Liver (tissue), 3 donors: Measurements from ENCODE around the gene FABP3.

Source experiments
- EGR1 ChIP-seq, 2 donors: IDR thresholded peaks; 2 replicates each; pipeline ENCODE4 v1.6.1; 2016 to 2018; ENCODE audit warnings: antibody characterized with exemption in 2 of 2, low read depth in 2 of 2
- GABPA ChIP-seq, 2 donors: IDR thresholded peaks in 1 of 2; conservative IDR thresholded peaks in 1 of 2; 2 replicates each; pipeline ENCODE4 v1.6.1; 2016; ENCODE audit warnings: antibody characterized with exemption in 2 of 2, mild to moderate bottlenecking in 1 of 2, moderate library complexity in 1 of 2
- HNF4G ChIP-seq: IDR thresholded peaks from 2 replicates; pipeline ENCODE4 v1.6.1; 2016; ENCODE audit warnings: antibody characterized with exemption
- RAD21 ChIP-seq, 2 donors: IDR thresholded peaks; 2 replicates each; pipeline ENCODE4 v1.6.1; 2016; ENCODE audit warnings: antibody characterized with exemption in 2 of 2, mild to moderate bottlenecking in 2 of 2
- SP1 ChIP-seq: IDR thresholded peaks from 2 replicates; pipeline ENCODE4 v1.6.1; 2018; ENCODE audit warnings: antibody characterized with exemption, mild to moderate bottlenecking
- TAF1 ChIP-seq: conservative IDR thresholded peaks from 2 replicates; pipeline ENCODE4 v1.6.1; 2016; ENCODE audit warnings: antibody characterized with exemption, mild to moderate bottlenecking
- YY1 ChIP-seq: IDR thresholded peaks from 2 replicates; pipeline ENCODE4 v1.6.1; 2016; ENCODE audit warnings: antibody characterized with exemption, mild to moderate bottlenecking
- TF ChIP-seq, protein P1 (sequence below): fragments of 150-350 bp; IDR thresholded peaks from 2 replicates; pipeline ENCODE4 v1.5.1; 2017; ENCODE audit warnings: improper control_type of control experiment, low read depth, low read length; ENCODE audit not compliant: missing input control
- TF ChIP-seq, protein P2 (sequence below): IDR thresholded peaks from 2 replicates; pipeline ENCODE4 v1.6.1; 2016; ENCODE audit warnings: antibody characterized with exemption, mild to moderate bottlenecking
- donor health status: healthy.
- donor health status: healthy.

DNA sequence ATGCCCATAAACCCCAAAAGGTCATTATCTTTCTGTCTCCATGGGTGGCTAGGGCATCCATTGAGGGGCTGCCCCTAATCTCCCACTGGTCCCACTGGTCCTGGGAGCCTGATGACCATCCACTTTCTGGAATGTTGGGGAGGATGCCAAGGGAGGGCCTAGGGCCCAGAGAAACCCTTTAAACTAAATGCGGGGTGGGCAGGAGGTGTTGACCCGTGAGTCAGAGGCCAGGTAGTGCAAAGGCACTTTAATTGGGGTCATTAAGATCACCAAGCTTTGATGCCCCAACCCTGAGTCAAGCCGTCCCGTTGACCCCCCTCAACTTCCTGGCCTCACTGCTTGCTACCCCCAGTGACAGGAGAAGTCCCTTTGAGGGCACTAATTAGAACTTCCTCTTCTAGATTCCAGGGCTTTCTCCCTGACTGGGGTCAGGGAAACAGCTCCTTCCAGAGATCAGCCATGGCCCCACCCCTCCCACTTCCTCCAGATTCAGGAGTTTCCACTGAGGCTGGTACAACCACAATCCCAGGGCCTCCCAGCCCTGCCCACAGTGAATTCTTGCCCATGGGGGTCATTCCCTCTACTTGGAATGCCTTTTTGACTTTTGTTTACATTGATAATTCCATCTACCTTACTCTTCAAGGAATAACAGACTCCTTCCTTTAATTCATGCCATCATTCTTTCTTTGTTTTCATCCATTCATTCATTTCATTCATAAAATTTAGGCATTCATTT lies 24.7 kb upstream of the FABP3 start:
- TF ChIP-seq, protein P1, sequence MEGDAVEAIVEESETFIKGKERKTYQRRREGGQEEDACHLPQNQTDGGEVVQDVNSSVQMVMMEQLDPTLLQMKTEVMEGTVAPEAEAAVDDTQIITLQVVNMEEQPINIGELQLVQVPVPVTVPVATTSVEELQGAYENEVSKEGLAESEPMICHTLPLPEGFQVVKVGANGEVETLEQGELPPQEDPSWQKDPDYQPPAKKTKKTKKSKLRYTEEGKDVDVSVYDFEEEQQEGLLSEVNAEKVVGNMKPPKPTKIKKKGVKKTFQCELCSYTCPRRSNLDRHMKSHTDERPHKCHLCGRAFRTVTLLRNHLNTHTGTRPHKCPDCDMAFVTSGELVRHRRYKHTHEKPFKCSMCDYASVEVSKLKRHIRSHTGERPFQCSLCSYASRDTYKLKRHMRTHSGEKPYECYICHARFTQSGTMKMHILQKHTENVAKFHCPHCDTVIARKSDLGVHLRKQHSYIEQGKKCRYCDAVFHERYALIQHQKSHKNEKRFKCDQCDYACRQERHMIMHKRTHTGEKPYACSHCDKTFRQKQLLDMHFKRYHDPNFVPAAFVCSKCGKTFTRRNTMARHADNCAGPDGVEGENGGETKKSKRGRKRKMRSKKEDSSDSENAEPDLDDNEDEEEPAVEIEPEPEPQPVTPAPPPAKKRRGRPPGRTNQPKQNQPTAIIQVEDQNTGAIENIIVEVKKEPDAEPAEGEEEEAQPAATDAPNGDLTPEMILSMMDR, result no peak
- TF ChIP-seq GABPA (IDR thresholded peaks at IDR 0.05 in 1 of 2, conservative IDR thresholded peaks at IDR 0.05 in 1 of 2) (no peak), SP1 (no peak), EGR1 (IDR thresholded peaks at IDR 0.05; ENCODE audit: low read depth in 2 of 2) (no peak), RAD21 (IDR thresholded peaks at IDR 0.05) (no peak), YY1 (no peak), HNF4G (no peak), TAF1 (no peak)
- TF ChIP-seq, protein P2, sequence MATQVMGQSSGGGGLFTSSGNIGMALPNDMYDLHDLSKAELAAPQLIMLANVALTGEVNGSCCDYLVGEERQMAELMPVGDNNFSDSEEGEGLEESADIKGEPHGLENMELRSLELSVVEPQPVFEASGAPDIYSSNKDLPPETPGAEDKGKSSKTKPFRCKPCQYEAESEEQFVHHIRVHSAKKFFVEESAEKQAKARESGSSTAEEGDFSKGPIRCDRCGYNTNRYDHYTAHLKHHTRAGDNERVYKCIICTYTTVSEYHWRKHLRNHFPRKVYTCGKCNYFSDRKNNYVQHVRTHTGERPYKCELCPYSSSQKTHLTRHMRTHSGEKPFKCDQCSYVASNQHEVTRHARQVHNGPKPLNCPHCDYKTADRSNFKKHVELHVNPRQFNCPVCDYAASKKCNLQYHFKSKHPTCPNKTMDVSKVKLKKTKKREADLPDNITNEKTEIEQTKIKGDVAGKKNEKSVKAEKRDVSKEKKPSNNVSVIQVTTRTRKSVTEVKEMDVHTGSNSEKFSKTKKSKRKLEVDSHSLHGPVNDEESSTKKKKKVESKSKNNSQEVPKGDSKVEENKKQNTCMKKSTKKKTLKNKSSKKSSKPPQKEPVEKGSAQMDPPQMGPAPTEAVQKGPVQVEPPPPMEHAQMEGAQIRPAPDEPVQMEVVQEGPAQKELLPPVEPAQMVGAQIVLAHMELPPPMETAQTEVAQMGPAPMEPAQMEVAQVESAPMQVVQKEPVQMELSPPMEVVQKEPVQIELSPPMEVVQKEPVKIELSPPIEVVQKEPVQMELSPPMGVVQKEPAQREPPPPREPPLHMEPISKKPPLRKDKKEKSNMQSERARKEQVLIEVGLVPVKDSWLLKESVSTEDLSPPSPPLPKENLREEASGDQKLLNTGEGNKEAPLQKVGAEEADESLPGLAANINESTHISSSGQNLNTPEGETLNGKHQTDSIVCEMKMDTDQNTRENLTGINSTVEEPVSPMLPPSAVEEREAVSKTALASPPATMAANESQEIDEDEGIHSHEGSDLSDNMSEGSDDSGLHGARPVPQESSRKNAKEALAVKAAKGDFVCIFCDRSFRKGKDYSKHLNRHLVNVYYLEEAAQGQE, result no peak
